ENCODE results near the gene RANBP1. TPM values are rescaled to one million over a fixed set of nuclear protein-coding genes. Genes with fewer than 3 reads are reported as not detected.

The RANBP1 gene
- total and polyA plus RNA-seq, 7 donors: 32.2 to 161 (median 52.1) TPM

DNA sequence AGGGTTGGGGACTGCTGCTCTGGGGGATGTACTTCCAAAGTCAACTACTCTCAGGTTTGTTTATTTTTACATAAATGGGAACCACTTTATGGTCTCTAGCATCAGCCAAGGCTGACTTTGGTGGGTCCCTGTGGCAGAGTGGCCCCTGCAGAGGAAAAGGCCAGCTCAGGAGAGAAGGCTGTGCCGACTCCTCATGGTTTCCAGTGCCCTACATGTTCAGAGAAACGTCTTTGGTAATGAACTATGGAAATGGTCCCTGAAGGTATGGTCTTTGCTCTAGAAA lies 12.7 kb downstream of the RANBP1 start:
- 50 to 53% (median 52%) methylated on average over 2 of the region's 2 CpGs for WGBS, 3 donors
- Histone ChIP-seq H3K36me3 (ENCODE audit: insufficient read depth in 1 of 2, low read depth in 1 of 2) (peaks cover 0 to 44% of the 10 kb centered on the region in 2 donors), H3K27ac (no peak overlapping the region), H3K27me3 (ENCODE audit: insufficient read depth in 3 of 3, low read length in 2 of 3) (no peaks in the 10 kb centered on the region), H3K9me3 (no peaks in the 10 kb centered on the region), H3K4me3 (no peak overlapping the region), H3K4me1 (peaks cover 10% of the 10 kb centered on the region)
- ATAC-seq: no peak
- intact Hi-C loops (cut with DNase I): loop anchor here in 1 of 2 donors (5.0 kb wide), 1 partner anchor 156 kb away; no protein-coding TSS in a partner anchor
- no peak for DNase-seq
- TF ChIP-seq, protein P1, sequence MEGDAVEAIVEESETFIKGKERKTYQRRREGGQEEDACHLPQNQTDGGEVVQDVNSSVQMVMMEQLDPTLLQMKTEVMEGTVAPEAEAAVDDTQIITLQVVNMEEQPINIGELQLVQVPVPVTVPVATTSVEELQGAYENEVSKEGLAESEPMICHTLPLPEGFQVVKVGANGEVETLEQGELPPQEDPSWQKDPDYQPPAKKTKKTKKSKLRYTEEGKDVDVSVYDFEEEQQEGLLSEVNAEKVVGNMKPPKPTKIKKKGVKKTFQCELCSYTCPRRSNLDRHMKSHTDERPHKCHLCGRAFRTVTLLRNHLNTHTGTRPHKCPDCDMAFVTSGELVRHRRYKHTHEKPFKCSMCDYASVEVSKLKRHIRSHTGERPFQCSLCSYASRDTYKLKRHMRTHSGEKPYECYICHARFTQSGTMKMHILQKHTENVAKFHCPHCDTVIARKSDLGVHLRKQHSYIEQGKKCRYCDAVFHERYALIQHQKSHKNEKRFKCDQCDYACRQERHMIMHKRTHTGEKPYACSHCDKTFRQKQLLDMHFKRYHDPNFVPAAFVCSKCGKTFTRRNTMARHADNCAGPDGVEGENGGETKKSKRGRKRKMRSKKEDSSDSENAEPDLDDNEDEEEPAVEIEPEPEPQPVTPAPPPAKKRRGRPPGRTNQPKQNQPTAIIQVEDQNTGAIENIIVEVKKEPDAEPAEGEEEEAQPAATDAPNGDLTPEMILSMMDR (IDR thresholded peaks at IDR 0.05): no peak

DNA sequence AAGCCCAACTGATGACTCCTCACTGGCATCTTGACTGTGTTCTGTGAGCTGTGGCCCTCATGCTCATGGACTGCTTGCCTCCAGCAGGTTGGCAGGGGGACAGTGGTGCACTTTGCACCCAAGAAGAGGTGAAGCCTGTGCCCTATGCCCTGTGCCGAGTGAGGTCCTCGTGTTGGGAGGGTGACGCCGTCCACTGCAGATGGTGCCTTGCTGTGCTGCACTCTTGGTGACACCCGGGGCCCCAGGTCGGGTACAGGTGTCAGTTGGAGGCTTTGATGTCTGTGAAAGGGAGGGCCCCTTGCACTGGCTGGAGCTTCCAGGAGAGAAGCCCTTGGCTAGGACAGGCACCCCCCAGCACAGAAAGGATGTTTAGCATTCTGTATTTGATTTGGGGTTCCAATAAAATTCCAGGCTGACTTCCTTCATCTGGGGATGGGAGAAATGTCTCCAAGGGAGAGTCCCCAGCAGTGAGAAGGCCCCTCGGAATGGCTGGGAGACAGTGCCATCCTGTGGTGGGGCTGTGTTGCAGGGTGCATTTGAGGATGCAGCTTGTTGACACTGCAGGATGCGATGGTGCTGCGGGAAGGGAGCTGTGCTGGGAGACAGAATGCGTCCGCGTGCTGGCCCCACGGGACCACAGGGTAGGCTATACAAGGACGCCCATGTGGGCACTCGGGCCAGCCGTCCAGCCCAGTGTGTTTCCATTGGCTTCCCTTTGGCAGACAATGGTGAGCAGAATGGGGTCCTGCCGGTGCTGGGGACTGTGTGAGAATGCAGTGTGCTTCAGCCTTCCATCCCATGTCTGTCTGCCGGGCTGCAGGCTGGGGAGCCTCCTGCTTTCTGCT lies 13.2 kb downstream of the RANBP1 start:
- Histone ChIP-seq H3K9me3 (no peaks in the 10 kb centered on the region), H3K4me3 (no peak overlapping the region), H3K4me1 (peaks cover 14% of the 10 kb centered on the region), H3K27me3 (ENCODE audit: insufficient read depth in 3 of 3, low read length in 2 of 3) (no peaks in the 10 kb centered on the region), H3K36me3 (ENCODE audit: insufficient read depth in 1 of 2, low read depth in 1 of 2) (peaks cover 0 to 38% of the 10 kb centered on the region in 2 donors), H3K27ac (no peak overlapping the region)
- peak in 1 of 4 donors; percentile 28 for ATAC-seq
- WGBS, 3 donors: 25 to 40% (median 30%) methylated on average over 18 of the region's 18 CpGs
- TF ChIP-seq, protein P1 (IDR thresholded peaks at IDR 0.05): peak; percentile 40
- DNase-seq: no peak
- intact Hi-C loops (cut with DNase I): loop anchor here in 1 of 2 donors (5.0 kb wide), 1 partner anchor 157 kb away; no protein-coding TSS in a partner anchor

DNA sequence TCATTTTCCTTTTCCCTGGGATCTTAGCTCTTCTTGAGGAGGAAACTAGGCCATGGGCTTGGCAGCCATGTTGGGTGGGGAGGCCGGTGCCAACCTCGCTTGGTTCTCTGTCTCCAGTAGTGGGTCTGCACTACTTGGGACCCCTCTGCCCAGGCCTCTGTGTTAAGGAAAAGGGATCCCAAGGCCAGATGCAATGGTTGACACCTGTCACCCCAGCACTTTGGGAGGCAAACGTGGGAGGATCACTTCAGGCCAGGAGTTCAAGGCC lies 13.8 kb downstream of the RANBP1 start:
- peaks cover 0 to 35% of the 10 kb centered on the region in 2 donors for H3K36me3 ChIP-seq (ENCODE audit: insufficient read depth in 1 of 2, low read depth in 1 of 2)
- TF ChIP-seq, protein P1 (IDR thresholded peaks at IDR 0.05): no peak
- DNase-seq (no peak), ATAC-seq (no peak)
- WGBS, 3 donors: 67 to 68% (median 68%) methylated on average over 3 of the region's 3 CpGs
- H3K27ac ChIP-seq: no peak overlapping the region
- intact Hi-C loops (cut with DNase I): loop anchor here in 1 of 2 donors (5.0 kb wide), 1 partner anchor 157 kb away; no protein-coding TSS in a partner anchor
- peaks cover 20% of the 10 kb centered on the region for H3K4me1 ChIP-seq
- no peaks in the 10 kb centered on the region for H3K27me3 ChIP-seq (ENCODE audit: insufficient read depth in 3 of 3, low read length in 2 of 3)
- H3K9me3 ChIP-seq: no peaks in the 10 kb centered on the region
- H3K4me3 ChIP-seq: no peak overlapping the region

DNA sequence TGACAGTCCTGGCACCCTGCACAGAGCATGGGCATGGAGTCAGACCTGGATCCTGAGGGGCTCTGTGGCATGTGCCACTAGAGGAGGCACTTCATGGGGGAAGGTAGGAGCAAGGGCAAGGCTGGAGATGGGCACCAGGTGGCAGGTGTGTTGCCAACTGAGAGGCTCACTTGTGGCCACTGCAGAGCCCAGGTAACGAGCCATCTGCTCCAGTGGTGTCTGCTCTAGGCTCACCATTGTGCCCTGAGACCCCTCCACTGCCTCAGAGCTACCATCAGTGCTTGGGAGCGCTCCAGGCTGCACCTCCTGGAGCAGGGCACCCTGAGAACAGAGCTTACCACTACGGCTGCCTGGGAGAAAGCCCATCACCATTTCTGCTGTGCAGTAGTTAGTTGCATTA lies 14.4 kb downstream of the RANBP1 start:
- H3K4me3 ChIP-seq: no peak overlapping the region
- H3K4me1 ChIP-seq: peaks cover 26% of the 10 kb centered on the region
- intact Hi-C loops (cut with DNase I): no loop called here
- no peaks in the 10 kb centered on the region for H3K27me3 ChIP-seq (ENCODE audit: insufficient read depth in 3 of 3, low read length in 2 of 3)
- ATAC-seq (no peak), DNase-seq (no peak)
- peaks cover 0 to 29% of the 10 kb centered on the region in 2 donors for H3K36me3 ChIP-seq (ENCODE audit: insufficient read depth in 1 of 2, low read depth in 1 of 2)
- TF ChIP-seq, protein P1 (IDR thresholded peaks at IDR 0.05): no peak
- H3K27ac ChIP-seq: peak overlapping the region; percentile 78
- WGBS, 3 donors: 68 to 90% (median 74%) methylated on average over 3 of the region's 3 CpGs
- no peaks in the 10 kb centered on the region for H3K9me3 ChIP-seq

All from psoas muscle (tissue), 8 donors.